GM13977 (cell line): Measurements from ENCODE around the gene NTM.

Experiments used
- DNase-seq: peaks from one replicate; pipeline ENCODE4 v3.0.0; 2012; ENCODE audit warnings: low spot score
- in situ Hi-C: fragments of 300-500 bp; cut with MboI; formaldehyde crosslinking; loops from one replicate; pipeline ENCODE4 v1.12.0; 2022; ENCODE audit warnings: low sequenced_read_pairs, low pct_unique_long_range_greater_than_20kb, mixed read lengths, inconsistent platforms; ENCODE audit not compliant: unreplicated experiment
- TF ChIP-seq, protein P1 (sequence below): IDR thresholded peaks from 2 replicates; pipeline ENCODE4 v1.5.1; 2012; ENCODE audit warnings: mild to moderate bottlenecking, control low read depth; ENCODE audit not compliant: insufficient read depth; ENCODE audit errors: extremely low read depth, missing control alignments

The NTM gene

DNA sequence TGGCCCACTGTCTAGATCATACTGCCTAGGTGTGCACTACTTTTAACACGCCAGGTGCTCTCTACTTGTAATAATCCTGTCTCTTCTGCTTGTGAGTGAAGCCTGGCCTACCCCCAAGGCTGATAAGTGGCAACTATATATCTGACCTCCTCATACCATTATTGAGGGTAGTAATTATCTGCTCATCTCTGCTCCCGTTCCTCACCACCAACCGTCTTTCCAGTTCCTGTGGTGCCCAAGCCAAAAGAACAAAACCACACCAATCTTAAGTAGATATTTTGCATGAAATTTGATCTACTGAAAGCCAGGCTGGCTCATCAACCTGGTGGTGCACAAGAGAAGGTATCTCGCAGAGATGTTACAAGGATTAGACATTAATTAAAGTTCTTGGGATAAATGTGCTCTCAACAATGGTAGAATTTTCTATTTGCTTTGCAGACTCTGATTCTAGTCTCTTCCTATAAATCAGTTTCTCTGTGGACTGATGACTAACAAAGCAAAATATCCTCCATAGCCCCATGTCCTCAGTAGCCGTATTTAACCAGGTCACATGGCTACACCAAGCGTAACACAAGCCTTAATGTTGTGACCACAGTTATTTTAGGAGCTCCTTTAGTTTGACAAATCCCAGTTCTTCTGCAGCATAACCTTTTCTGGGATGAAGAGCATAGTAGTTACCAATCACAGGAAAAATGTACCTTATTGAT is 267.2 kb downstream of the NTM start:
- in situ Hi-C loops, result no loop called here
- no peak for DNase-seq
- TF ChIP-seq, protein P1, sequence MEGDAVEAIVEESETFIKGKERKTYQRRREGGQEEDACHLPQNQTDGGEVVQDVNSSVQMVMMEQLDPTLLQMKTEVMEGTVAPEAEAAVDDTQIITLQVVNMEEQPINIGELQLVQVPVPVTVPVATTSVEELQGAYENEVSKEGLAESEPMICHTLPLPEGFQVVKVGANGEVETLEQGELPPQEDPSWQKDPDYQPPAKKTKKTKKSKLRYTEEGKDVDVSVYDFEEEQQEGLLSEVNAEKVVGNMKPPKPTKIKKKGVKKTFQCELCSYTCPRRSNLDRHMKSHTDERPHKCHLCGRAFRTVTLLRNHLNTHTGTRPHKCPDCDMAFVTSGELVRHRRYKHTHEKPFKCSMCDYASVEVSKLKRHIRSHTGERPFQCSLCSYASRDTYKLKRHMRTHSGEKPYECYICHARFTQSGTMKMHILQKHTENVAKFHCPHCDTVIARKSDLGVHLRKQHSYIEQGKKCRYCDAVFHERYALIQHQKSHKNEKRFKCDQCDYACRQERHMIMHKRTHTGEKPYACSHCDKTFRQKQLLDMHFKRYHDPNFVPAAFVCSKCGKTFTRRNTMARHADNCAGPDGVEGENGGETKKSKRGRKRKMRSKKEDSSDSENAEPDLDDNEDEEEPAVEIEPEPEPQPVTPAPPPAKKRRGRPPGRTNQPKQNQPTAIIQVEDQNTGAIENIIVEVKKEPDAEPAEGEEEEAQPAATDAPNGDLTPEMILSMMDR, result no peak

DNA sequence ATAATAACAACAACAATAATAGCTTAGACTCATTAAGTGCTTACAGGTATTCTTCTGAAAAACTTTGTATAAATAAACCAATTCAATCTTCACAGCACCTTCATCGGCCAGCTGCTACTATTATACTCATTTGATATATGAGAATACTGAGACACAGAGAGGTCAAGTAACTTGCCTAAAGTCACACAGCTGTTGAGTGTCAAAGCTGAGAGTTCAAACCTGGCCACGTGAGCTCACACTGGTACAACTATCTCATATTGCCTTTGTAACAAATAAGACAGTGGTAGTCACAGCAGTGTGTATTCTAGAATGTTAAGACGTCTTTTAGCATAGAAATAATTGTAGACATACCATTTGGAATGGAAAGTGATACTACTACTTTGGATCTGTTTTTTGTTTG is 268.5 kb downstream of the NTM start:
- TF ChIP-seq, protein P1, result no peak
- in situ Hi-C loops, result no loop called here
- DNase-seq, result no peak

DNA sequence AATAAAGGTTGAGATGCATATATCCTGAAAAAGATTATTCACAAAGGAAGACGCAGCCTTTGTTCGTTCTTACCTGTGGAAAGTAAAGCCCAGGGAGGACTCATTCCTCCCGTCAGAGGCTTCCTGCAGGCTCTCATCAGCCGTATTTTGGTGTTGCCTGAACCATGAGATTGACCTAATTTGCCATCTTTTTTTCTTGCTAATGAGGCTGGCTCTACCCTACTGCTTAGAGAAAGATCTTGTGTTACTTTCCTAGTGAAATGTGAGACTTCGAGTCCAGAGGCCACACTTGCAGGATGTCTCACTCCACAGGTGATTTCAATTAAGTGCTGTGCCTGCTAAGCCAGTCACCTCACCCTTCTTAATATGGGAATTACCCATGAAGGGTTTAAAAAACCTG is 269.9 kb downstream of the NTM start:
- in situ Hi-C loops, result no loop called here
- DNase-seq, result no peak
- TF ChIP-seq, protein P1, result no peak

DNA sequence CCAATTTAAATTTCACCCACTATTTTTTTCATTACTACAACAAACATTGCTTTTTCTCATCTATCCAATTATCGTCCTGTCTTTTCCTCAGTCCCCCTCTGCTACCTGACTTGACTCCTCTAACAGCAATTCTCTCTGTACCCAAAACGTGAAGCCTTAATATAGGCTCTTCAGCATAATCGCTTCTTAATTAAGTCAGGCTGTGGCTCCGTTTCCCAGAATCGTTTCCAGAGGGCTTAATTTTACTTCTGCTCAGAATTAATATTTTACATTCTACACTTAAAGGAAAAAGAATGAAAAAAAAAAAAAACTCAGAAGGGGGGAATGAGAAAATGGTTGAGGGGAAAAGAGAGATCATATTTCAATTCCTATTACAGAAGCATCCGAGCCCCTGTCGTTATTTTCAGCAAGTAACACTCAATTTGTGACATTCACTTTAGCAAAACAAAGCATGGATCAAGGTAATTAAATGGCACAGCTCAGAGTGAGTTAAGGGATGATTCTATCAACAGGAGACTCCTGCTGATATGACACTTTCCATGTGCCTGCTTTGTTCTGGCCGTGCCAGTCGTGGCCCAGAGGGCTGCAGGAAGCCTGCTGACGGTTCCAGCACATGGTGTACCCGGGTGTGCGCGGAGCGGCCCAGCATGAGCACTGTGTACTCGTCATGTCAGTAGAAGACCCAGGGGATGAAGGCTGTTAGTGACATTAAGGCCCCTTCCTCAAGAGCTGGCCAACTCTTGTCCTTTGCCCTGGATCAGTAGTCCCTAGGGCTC is 272.5 kb downstream of the NTM start:
- DNase-seq, result no peak
- in situ Hi-C loops, result no loop called here
- TF ChIP-seq, protein P1, result no peak

DNA sequence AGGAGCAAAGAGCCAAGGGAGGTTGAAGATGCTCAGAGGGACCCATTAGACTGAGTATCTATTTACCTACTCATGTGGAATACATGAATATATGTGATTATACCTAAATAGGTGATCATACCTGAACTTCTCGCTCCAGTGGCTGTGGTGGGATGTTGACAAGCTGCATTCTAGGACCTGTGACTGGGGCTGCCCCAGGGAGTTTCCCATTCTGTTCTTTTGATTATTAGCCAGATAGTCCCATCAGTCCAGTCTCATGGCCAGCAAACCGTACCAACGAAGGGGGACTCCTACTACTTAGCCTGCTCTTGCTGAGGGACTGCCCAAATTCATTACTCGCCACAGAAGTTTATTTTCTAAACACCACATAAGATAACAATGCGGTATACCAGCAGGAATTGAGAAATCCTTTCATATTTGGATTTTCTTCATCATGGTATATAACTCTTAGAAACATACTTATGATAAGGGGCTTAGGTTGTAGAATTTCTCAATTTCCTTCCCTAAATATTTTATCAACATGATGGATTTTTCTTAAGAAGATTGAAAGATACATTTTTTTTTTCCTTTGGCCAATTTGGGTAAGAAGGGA is 273.9 kb downstream of the NTM start:
- in situ Hi-C loops, result no loop called here
- TF ChIP-seq, protein P1, result no peak
- DNase-seq, result peak; percentile 20

DNA sequence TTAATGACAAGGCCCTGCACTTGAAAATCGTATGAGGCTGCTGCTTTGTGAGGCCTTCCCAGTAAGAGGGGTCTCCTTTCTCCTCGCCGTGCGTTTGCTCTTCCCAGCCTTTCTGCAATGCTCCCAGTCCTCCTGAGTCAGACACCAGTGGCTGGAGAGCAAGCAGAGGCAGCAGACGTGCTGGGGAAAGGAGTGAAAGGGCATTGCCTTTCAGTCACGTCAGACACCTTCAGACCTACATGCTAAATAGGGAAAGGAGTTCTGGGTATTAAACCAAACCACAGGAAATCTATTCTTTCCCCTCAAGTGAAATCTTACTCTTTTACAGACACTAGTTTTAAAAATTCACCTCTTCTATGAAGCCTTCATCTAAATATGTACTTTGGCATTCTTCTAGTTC is 274.8 kb downstream of the NTM start:
- TF ChIP-seq, protein P1, result no peak
- in situ Hi-C loops, result no loop called here

More for the DNA sequence above, 274.8 kb downstream of the NTM start:
- no peak for DNase-seq
